Gastrocnemius medialis (tissue), 4 donors: Measurements from ENCODE around the gene OCLN.

ENCODE experiments used
- POLR2A ChIP-seq, 2 donors: fragments of 450-650 bp; IDR thresholded peaks; one replicate each; pipeline ENCODE4 v1.6.1; 2017; ENCODE audit warnings: antibody characterized with exemption in 2 of 2, mild to moderate bottlenecking in 2 of 2, moderate library complexity in 2 of 2
- TF ChIP-seq, protein P1 (sequence below), 5 experiments: fragments of 450-650 bp in 3 of 5; fragments of 200-600 bp in 2 of 5; sonication (generic) in 2 of 5; IDR thresholded peaks in 4 of 5; conservative IDR thresholded peaks in 1 of 5; 1 replicate in 4 of 5; 2 replicates in 1 of 5; pipeline ENCODE4 v1.5.1; 2016 to 2019; ENCODE audit warnings: antibody characterized with exemption in 5 of 5, mild to moderate bottlenecking in 3 of 5, moderate library complexity in 3 of 5

DNA sequence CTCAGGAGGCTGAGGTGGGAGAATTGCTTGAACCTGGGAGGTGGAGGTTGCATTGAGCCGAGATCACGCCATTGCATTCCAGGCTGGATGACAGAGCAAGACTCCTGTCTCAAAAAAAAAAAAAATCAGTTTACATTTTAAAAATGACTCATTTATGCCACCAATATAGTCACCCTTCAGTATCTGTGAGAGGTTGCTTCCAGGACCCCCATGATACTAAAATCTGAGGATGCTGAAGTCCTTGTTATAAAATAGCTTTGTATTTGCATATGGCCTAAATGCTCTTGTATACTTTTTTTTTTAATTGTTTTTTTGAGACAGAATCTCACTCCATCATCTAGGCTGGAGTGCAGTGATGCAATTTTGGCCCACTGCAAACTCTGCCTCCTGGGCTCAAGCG lies 5.8 kb downstream of the OCLN start:
- TF ChIP-seq POLR2A (IDR thresholded peaks at IDR 0.05): no peak
- TF ChIP-seq, protein P1, sequence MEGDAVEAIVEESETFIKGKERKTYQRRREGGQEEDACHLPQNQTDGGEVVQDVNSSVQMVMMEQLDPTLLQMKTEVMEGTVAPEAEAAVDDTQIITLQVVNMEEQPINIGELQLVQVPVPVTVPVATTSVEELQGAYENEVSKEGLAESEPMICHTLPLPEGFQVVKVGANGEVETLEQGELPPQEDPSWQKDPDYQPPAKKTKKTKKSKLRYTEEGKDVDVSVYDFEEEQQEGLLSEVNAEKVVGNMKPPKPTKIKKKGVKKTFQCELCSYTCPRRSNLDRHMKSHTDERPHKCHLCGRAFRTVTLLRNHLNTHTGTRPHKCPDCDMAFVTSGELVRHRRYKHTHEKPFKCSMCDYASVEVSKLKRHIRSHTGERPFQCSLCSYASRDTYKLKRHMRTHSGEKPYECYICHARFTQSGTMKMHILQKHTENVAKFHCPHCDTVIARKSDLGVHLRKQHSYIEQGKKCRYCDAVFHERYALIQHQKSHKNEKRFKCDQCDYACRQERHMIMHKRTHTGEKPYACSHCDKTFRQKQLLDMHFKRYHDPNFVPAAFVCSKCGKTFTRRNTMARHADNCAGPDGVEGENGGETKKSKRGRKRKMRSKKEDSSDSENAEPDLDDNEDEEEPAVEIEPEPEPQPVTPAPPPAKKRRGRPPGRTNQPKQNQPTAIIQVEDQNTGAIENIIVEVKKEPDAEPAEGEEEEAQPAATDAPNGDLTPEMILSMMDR (IDR thresholded peaks at IDR 0.05 in 4 of 5, conservative IDR thresholded peaks at IDR 0.05 in 1 of 5): no peak
